SK-N-MC (cell line): ENCODE data around the gene TMCC3.

Source experiments
- DNase-seq: peaks from one replicate; pipeline ENCODE4 v3.0.0-alpha.2; 2011; ENCODE audit warnings: low read depth, low spot score
- H3K27ac ChIP-seq: fragments of 200-600 bp; sonication (generic); 2 replicates; pipeline ENCODE4 v1.5.1; 2016; ENCODE audit warnings: mixed run types
- H3K36me3 ChIP-seq: fragments of 200-600 bp; sonication (generic); 2 replicates; pipeline ENCODE4 v1.6.1; 2017; ENCODE audit warnings: antibody characterized with exemption, low read length, mixed read lengths; ENCODE audit not compliant: insufficient read depth
- H3K4me3 ChIP-seq: fragments of 200-600 bp; sonication (generic); 2 replicates; pipeline ENCODE4 v1.5.1; 2016
- H3K9ac ChIP-seq: fragments of 200-600 bp; sonication (generic); 2 replicates; pipeline ENCODE4 v1.8.0; 2017; ENCODE audit warnings: mixed run types, mixed read lengths; ENCODE audit not compliant: insufficient read length
- H3K9me3 ChIP-seq: fragments of 200-600 bp; sonication (generic); 2 replicates; pipeline ENCODE4 v1.6.1; 2017; ENCODE audit warnings: low read depth, mild to moderate bottlenecking, antibody characterized with exemption, low read length, moderate library complexity, mixed read lengths
- EZH2 ChIP-seq: fragments of 200-600 bp; sonication (generic); IDR thresholded peaks from one replicate; pipeline ENCODE4 v1.6.1; 2017; ENCODE audit warnings: antibody characterized with exemption
- FOXP2 ChIP-seq: optimal IDR thresholded peaks from 2 replicates; pipeline ENCODE3; 2011; ENCODE audit warnings: mild to moderate bottlenecking, moderate library complexity; ENCODE audit not compliant: insufficient read depth; ENCODE audit errors: extremely low read length, control extremely low read depth
- POLR2AphosphoS5 ChIP-seq: IDR thresholded peaks from 2 replicates; pipeline ENCODE4 v1.6.1; 2012; ENCODE audit warnings: mild to moderate bottlenecking, low read depth, low read length, borderline replicate concordance

TMCC3 gene

DNA sequence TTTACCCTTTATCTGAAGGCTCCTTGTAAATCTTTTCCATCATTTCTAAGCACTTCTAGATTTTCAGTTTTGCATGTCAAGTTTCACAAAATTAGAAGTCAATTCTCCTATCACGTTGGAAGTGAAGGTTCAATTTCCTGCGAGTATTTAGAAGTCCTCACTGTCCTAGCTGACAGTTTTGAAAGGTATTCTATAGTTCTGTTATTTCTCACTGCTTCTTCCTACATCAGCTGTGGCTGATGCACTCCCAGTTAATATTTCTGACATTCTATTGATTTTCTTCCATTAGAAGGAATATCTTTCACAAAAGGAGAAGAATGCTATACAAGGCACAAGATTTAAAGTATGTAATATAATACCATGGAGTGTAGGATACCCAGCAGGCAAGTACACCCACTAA is 15.8 kb upstream of the TMCC3 start:
- no peak overlapping the region for H3K9ac ChIP-seq
- H3K4me3 ChIP-seq, result no peak overlapping the region
- no peak overlapping the region for H3K27ac ChIP-seq
- no peaks in the 10 kb centered on the region for H3K36me3 ChIP-seq
- H3K9me3 ChIP-seq, result no peaks in the 10 kb centered on the region
- no peak for DNase-seq
- TF ChIP-seq POLR2AphosphoS5 (no peak), FOXP2 (no peak), EZH2 (no peak)

- H3K9me3 ChIP-seq, result no peaks in the 10 kb centered on the region
- no peak overlapping the region for H3K4me3 ChIP-seq
- DNase-seq, result no peak
- TF ChIP-seq POLR2AphosphoS5, result no peak
- TF ChIP-seq FOXP2, result no peak
- no peak for TF ChIP-seq EZH2
- H3K9ac ChIP-seq, result no peak overlapping the region
- no peak overlapping the region for H3K27ac ChIP-seq
- H3K36me3 ChIP-seq, result no peaks in the 10 kb centered on the region
These were observed 13.3 kb upstream of the TMCC3 start for GRCh38 chr12:94663702-94664101.

GRCh38 chr12:94663071-94663470 is 12.7 kb upstream of the TMCC3 start:
- no peak overlapping the region for H3K4me3 ChIP-seq
- TF ChIP-seq POLR2AphosphoS5 (no peak), EZH2 (no peak), FOXP2 (no peak)
- no peaks in the 10 kb centered on the region for H3K36me3 ChIP-seq
- no peaks in the 10 kb centered on the region for H3K9me3 ChIP-seq
- H3K27ac ChIP-seq, result no peak overlapping the region
- DNase-seq, result no peak
- no peak overlapping the region for H3K9ac ChIP-seq

DNA sequence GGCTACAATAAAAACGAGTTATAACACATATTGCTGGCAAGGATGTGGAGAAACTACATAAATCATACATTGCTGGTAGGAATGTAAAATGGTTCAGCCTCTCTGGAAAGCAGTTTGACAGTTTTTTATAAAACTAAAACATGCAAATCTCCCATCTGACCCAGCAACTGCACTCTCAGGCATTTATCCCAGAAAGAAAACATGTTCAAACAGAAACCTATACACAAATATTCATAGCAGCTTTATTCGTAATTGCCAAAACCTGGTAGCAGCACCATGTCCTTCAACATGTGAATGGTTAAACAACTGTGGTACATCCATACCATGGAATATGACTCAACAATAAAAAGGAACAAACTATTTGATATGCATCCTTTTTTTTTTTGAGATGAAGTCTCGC is 10.1 kb upstream of the TMCC3 start:
- no peak overlapping the region for H3K27ac ChIP-seq

GRCh38 chr12:94659346-94659930 is 9.1 kb upstream of the TMCC3 start:
- TF ChIP-seq POLR2AphosphoS5, result no peak
- no peak overlapping the region for H3K4me3 ChIP-seq
- no peak overlapping the region for H3K9ac ChIP-seq
- H3K9me3 ChIP-seq, result no peaks in the 10 kb centered on the region
- DNase-seq, result no peak
- H3K27ac ChIP-seq, result no peak overlapping the region
- no peaks in the 10 kb centered on the region for H3K36me3 ChIP-seq

More for the DNA sequence above, 10.1 kb upstream of the TMCC3 start:
- H3K4me3 ChIP-seq, result no peak overlapping the region
- H3K9me3 ChIP-seq, result no peaks in the 10 kb centered on the region
- TF ChIP-seq EZH2 (no peak), FOXP2 (no peak), POLR2AphosphoS5 (no peak)
- no peak overlapping the region for H3K9ac ChIP-seq
- no peak for DNase-seq
- no peaks in the 10 kb centered on the region for H3K36me3 ChIP-seq

- no peak overlapping the region for H3K4me3 ChIP-seq
- no peaks in the 10 kb centered on the region for H3K36me3 ChIP-seq
- no peaks in the 10 kb centered on the region for H3K9me3 ChIP-seq
- DNase-seq, result no peak
- H3K27ac ChIP-seq, result no peak overlapping the region
- H3K9ac ChIP-seq, result no peak overlapping the region
- TF ChIP-seq FOXP2 (no peak), EZH2 (no peak)
These were observed 8.6 kb upstream of the TMCC3 start for GRCh38 chr12:94658931-94659330.

DNA sequence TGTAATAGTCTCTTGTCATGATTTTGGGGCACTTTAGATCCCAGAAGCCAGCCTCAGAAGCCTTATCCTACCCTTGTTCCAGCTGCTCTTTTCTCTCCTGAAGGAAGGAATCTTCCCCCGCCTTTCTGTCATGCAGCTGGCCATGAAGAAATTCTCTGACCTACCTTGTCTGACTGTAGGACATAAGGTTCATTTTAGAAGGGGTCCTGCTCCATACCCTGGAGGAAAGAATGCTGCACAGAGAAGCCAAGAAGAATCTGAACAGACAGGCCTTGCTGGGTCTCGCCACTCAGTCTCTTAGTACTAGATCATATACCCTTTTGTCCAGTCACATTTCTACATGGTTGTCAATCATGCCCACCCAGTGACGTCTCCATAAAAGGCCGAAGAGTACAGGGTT is 6.2 kb upstream of the TMCC3 start:
- no peak overlapping the region for H3K4me3 ChIP-seq
- H3K9ac ChIP-seq, result no peak overlapping the region
- DNase-seq, result no peak
- no peaks in the 10 kb centered on the region for H3K36me3 ChIP-seq
- H3K27ac ChIP-seq, result no peak overlapping the region
- TF ChIP-seq POLR2AphosphoS5, result no peak
- no peak for TF ChIP-seq FOXP2
- TF ChIP-seq EZH2, result no peak
- no peaks in the 10 kb centered on the region for H3K9me3 ChIP-seq

DNA sequence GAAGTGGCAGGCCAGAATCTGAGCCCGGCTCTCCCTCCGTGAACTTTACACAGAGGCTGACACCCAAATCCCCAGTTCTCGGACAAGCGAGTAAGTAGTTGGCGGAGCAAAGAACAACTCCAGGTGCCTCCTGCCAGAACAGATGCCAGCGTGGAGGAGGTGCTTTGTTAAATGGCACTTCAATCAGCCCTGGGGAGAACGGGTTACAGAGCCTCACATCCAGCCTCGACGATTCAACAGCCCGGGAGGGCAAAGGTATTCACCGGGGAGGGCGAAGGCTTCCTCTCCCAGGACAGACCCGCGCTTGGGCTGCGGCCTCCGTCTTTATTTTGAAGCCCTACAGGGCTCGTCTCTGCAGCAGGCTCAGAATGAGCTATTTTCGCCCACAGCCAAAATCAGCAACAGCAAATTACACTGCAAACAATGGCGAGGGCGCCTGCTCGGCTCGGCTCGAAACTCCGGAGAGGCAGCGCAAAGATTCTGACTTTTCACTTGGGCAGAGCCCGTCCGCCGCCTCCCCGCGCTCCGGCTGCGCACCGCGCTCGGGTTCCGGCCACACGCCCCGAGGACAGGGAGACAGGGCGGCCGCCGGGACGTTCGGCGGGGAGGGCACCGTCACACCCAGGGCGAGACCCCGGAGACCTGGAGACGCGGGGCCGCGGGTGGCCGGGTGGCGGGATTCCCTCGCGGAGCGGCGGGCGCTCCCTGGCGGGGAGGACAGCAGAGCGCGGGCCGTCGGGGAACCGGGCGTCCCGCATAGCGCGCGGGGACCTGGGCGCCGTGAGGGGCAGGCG is 811 bp downstream of the TMCC3 start:
- no peaks in the 10 kb centered on the region for H3K36me3 ChIP-seq
- peak overlapping the region; percentile 26 for H3K9ac ChIP-seq
- H3K27ac ChIP-seq, result no peak overlapping the region
- no peak for DNase-seq
- TF ChIP-seq EZH2 (no peak), FOXP2 (no peak)
- H3K9me3 ChIP-seq, result no peaks in the 10 kb centered on the region
- peak overlapping the region; percentile 77 for H3K4me3 ChIP-seq

DNA sequence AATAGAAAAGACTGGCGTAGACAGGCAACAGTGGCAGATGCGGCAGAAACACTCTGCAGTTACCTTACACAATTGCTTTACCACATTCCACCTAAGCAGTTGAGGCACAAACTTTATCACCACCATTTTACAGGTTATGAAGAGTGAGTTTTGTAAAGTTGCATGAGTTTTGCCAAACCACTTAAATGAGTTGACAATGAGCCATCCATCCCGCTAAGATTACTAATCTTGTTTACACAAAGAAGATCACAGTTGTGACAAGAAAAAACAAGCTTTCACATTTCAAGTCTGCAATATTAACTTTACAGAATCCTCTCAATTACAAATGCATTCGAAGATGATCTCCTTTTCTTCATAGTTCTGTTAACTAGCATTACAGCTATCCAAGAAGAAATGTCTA is 1.8 kb downstream of the TMCC3 start:
- TF ChIP-seq POLR2AphosphoS5 (no peak), EZH2 (no peak), FOXP2 (no peak)
- H3K9ac ChIP-seq, result no peak overlapping the region
- H3K4me3 ChIP-seq, result no peak overlapping the region

More for the DNA sequence above, 1.8 kb downstream of the TMCC3 start:
- DNase-seq, result no peak
- Histone ChIP-seq H3K36me3 (no peaks in the 10 kb centered on the region), H3K27ac (no peak overlapping the region), H3K9me3 (no peaks in the 10 kb centered on the region)
